ENCODE data around the gene PPA1.
"Not testable (repeated sequence)": the region's sequence is repeated elsewhere in the genome, so short reads cannot be mapped to it uniquely, and the experiment has no call there.

Gene PPA1

DNA sequence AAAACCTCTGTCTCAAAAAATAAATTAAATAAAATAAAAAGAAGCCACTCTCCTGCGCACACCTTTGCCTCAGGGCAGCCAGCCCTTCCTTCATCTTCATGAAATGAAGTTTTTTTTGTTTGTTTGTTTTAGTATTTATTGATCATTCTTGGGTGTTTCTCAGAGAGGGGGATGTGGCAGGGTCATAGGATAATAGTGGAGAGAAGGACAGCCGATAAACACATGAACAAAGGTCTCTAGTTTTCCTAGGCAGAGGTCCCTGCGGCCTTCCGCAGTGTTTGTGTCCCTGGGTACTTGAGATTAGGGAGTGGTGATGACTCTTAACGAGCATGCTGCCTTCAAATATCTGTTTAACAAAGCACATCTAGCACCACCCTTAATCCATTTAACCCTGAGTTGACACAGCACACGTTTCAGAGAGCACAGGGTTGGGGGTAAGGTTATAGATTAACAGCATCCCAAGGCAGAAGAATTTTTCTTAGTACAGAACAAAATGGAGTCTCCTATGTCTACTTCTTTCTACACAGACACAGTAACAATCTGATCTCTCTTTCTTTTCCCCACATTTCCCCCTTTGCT lies 4.8 kb upstream of the PPA1 start:
- DNase-seq (ENCODE audit: low read depth); H3K4me3 ChIP-seq (ENCODE audit: low read depth, low read length): not testable (repeated sequence)

DNA sequence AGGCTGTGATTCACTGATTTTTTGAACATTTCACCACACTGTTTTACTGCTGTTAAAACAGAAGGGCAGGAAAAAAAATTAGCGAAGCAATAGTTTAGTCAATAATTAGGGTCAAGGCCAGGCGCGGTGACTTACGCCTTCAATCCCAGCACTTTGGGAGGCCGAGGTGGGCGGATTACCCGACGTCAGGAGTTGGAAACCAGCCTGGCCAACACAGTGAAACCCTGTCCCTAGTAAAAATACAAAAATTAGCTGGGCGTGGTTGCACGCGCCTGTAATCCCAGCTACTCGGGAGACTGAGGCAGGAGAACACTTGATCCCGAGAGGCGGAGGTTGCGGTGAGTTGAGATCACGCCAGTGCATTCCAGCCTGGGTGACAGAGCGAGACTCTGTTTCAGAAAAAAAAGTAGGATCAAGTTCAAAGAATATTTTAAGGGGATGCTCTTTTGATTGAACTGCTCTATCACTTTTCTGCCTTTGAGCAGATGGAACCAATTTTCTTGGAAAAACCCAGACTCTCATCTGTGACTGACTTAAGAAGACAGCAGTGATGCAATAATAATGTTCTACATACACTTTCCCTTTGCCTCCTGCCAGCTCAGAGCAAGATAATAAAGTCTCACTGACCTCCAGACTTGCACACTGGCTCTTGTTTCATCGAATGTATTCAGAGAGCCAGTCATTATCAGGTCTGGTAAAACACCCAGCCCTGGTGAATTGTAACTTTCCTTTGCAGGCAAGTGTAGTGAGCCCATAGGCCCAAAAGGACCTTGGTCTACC lies 1.6 kb upstream of the PPA1 start:
- no peak overlapping the region for H3K4me3 ChIP-seq (ENCODE audit: low read depth, low read length)
- DNase-seq (ENCODE audit: low read depth): no peak
- TF ChIP-seq, protein P1, sequence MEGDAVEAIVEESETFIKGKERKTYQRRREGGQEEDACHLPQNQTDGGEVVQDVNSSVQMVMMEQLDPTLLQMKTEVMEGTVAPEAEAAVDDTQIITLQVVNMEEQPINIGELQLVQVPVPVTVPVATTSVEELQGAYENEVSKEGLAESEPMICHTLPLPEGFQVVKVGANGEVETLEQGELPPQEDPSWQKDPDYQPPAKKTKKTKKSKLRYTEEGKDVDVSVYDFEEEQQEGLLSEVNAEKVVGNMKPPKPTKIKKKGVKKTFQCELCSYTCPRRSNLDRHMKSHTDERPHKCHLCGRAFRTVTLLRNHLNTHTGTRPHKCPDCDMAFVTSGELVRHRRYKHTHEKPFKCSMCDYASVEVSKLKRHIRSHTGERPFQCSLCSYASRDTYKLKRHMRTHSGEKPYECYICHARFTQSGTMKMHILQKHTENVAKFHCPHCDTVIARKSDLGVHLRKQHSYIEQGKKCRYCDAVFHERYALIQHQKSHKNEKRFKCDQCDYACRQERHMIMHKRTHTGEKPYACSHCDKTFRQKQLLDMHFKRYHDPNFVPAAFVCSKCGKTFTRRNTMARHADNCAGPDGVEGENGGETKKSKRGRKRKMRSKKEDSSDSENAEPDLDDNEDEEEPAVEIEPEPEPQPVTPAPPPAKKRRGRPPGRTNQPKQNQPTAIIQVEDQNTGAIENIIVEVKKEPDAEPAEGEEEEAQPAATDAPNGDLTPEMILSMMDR (IDR thresholded peaks at IDR 0.05; ENCODE audit: low read depth, low read length, missing control alignments): no peak

DNA sequence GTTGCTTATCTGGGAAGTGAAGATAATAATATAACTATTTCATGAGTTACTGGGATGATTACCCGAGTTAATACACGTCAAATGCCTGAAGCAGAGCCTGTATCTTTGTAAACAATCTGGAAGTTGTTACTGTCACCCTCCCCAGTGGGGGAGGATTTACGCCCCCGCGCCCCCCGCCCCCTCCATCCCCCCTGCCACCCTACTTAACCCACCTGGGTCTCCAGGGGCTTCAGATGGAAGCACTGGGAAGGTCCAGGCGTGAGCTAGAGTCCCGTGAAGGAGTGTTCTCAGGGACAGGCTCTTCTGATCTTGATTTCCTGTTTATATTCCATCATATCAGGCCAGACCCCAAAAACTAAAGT lies 691 bp upstream of the PPA1 start:
- no peak for DNase-seq (ENCODE audit: low read depth)
- TF ChIP-seq, protein P1 (IDR thresholded peaks at IDR 0.05; ENCODE audit: low read depth, low read length, missing control alignments): no peak
- H3K4me3 ChIP-seq (ENCODE audit: low read depth, low read length): peak overlapping the region; percentile 67

DNA sequence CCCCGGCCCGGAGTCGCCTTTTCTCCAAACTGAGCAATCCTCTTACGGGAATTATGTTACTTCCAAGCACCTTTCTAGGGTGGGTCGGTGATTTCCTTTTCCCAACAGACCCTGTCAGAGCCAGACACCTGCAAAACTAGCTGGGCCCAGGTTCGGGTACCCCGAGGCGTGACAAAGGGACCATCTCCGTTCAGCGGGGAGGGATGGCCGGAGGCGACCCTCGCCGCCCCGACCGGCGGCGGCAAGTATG lies 445 bp downstream of the PPA1 start:
- peak overlapping the region; percentile 67 for H3K4me3 ChIP-seq (ENCODE audit: low read depth, low read length)
- TF ChIP-seq, protein P1 (IDR thresholded peaks at IDR 0.05; ENCODE audit: low read depth, low read length, missing control alignments): no peak
- DNase-seq (ENCODE audit: low read depth): no peak

DNA sequence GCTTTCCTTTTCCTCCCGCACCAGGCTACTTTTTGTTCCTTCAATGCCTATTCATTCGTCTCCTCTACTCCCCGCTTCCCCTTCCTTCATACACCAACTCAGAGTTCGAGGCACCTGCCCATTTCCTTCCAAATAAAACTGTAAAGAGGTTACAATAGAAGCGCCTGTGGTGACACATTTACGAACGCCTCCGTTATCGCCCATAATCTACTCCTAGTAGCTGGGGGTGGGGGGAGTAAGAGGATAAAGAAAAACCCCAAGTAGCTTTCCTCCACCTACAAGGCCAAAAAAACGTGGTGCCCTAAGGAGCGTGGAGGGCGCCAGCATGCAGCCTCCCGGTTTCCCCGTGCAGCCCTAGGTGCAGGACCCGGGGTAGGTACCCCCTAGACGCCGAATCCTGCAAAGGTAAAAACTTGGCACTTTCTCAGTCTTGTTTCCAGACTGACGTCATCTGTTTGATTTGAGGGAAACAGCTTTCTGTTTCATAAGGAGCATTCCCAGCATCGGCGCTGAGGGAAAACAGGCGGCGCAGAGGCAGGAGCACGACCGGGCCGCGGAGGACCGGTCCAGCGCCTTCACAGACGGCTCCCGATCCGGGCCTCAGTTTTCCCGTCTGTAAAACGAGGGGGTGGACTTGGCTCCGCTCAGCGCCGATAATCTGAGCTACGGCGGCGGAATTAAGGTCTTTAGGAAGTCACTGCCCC lies 922 bp downstream of the PPA1 start:
- DNase-seq (ENCODE audit: low read depth): no peak
- TF ChIP-seq, protein P1 (IDR thresholded peaks at IDR 0.05; ENCODE audit: low read depth, low read length, missing control alignments): no peak
- H3K4me3 ChIP-seq (ENCODE audit: low read depth, low read length): peak overlapping the region; percentile 67

DNA sequence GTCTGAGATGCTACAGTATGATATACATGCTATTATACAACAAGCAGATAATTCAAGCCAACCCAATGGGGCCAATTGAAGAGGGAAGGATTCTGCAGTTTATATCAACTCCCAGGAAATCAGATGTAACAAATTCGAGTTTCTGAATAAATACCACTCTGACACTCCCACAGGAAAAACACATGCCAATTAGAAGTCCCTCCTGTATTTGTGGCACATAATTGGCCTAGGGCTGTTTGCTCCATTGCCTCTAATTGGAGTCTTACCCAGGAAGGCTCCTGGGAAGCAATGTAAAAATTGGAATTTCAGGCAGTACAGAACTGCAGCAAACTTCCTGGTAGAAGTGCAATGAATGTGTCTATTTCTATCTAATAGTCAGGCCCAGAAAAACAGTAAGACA lies 4.7 kb downstream of the PPA1 start:
- DNase-seq (ENCODE audit: low read depth): no peak
- TF ChIP-seq, protein P1 (IDR thresholded peaks at IDR 0.05; ENCODE audit: low read depth, low read length, missing control alignments): no peak
- no peak overlapping the region for H3K4me3 ChIP-seq (ENCODE audit: low read depth, low read length)

DNA sequence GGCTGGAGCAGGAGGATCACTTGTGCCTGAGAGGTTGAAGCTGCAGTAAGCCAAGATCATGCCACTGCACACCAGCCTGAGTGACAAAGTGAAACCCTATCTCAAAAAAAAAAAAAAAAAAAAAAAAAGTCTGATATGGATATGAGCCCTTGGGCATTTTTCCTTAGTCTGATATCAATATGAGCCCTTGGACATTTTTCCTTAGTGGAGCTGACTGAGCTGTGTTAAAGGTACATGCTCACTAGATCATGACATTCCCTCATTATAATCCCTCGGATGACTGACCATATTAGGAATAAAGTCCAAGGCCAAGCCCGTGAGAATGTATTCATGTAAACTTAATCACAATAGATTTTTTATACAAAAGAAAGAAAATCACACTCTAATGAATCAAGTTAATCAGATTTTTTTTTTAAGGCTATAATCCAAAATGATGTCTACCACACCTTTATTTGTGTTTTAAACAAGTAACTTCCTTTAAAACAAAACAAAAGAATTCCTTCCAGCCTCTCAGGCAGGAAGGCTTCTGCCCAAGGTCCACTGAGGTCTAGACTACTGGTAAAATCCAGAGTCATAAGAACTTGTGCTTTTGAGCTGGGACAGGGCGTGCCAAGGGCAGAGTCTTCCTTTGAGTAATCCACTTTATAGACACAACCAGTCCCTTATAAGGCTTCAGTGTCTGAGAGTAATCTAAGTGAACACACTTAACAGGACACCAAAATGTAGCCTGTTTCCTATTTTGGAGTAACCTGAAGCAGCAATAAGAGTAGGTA lies 5.5 kb downstream of the PPA1 start:
- TF ChIP-seq, protein P1 (IDR thresholded peaks at IDR 0.05; ENCODE audit: low read depth, low read length, missing control alignments): no peak
- no peak overlapping the region for H3K4me3 ChIP-seq (ENCODE audit: low read depth, low read length)
- DNase-seq (ENCODE audit: low read depth): no peak

Measured in GM12864 (cell line).